SK-N-SH (cell line): Measurements from ENCODE around the gene EWSR1. TPM values are rescaled to one million over a fixed set of nuclear protein-coding genes. Genes with fewer than 3 reads are reported as not detected.

Source experiments
- CTCF ChIA-PET: fragments of 300-600, 350-600 bp; formaldehyde crosslinking; extraction: SDS; loops from one replicate; lab custom pipeline; 2021; lab: Yijun Ruan, JAX
- POLR2A ChIA-PET: fragments of 350-600 bp; sonication (Branson Sonifier 250); formaldehyde crosslinking; extraction: SDS; loops from one replicate; lab custom pipeline; 2020; ENCODE audit warnings: antibody characterized with exemption, inconsistent platforms; lab: Yijun Ruan, JAX
- DNase-seq: peaks from one replicate; pipeline ENCODE4 v3.0.0; 2012
- H2AFZ ChIP-seq: fragments of 200-600 bp; sonication (generic); 2 replicates; pipeline ENCODE4 v1.8.1; 2016; ENCODE audit warnings: antibody characterized with exemption, mild to moderate bottlenecking, low read depth
- H3F3A ChIP-seq: fragments of 200-600 bp; sonication (generic); replicated peaks from 2 replicates; pipeline ENCODE3; 2016; ENCODE audit warnings: antibody characterized with exemption, mild to moderate bottlenecking; ENCODE audit not compliant: insufficient read depth
- H3K27ac ChIP-seq, 2 experiments: fragments of 200-500 bp in 1 of 2; fragments of 200-600 bp in 1 of 2; sonication (Bioruptor generic) in 1 of 2; sonication (generic), shearing (Covaris generic) in 1 of 2; 2 replicates each; pipeline versions ENCODE4 v1.5.1 to v1.6.1; 2014 to 2016; ENCODE audit warnings: low read depth in 2 of 2, inconsistent platforms in 1 of 2, low read length in 1 of 2, mild to moderate bottlenecking in 1 of 2, mixed read lengths in 1 of 2
- H3K27me3 ChIP-seq: fragments of 200-600 bp; sonication (generic), shearing (Covaris generic); 2 replicates; pipeline ENCODE4 v1.6.1; 2016; ENCODE audit warnings: mixed run types; ENCODE audit not compliant: insufficient read depth
- H3K36me3 ChIP-seq, 2 experiments: fragments of 200-500 bp in 1 of 2; fragments of 200-600 bp in 1 of 2; sonication (Bioruptor generic) in 1 of 2; sonication (generic) in 1 of 2; replicated peaks in 1 of 2; 2 replicates each; pipeline versions ENCODE3 to v1.5.1; 2014 to 2016; ENCODE audit warnings: low read length in 1 of 2, mild to moderate bottlenecking in 1 of 2; ENCODE audit not compliant: insufficient read depth in 2 of 2, control insufficient read depth in 1 of 2
- H3K4me1 ChIP-seq, 2 experiments: fragments of 200-500 bp in 1 of 2; fragments of 200-600 bp in 1 of 2; sonication (Bioruptor generic) in 1 of 2; sonication (generic), shearing (Covaris generic) in 1 of 2; 2 replicates each; pipeline versions ENCODE4 v1.5.1 to v1.6.1; 2014 to 2016; ENCODE audit warnings: low read depth in 1 of 2, low read length in 1 of 2, mixed run types in 1 of 2; ENCODE audit not compliant: insufficient read depth in 2 of 2, control insufficient read depth in 1 of 2
- H3K4me2 ChIP-seq: fragments of 200-600 bp; sonication (generic), shearing (Covaris generic); 2 replicates; pipeline ENCODE4 v1.6.1; 2017; ENCODE audit warnings: mixed run types
- H3K4me3 ChIP-seq, 2 experiments: fragments of 200-500 bp in 1 of 2; fragments of 200-600 bp in 1 of 2; sonication (Bioruptor generic) in 1 of 2; sonication (generic), shearing (Covaris generic) in 1 of 2; 2 replicates each; pipeline versions ENCODE4 v1.5.1 to v1.8.1; 2014 to 2016; ENCODE audit warnings: low read depth in 2 of 2, inconsistent platforms in 1 of 2, low read length in 1 of 2, mild to moderate bottlenecking in 1 of 2, mixed read lengths in 1 of 2, moderate library complexity in 1 of 2
- H3K79me2 ChIP-seq: fragments of 200-600 bp; sonication (generic); 2 replicates; pipeline ENCODE4 v1.8.1; 2017; ENCODE audit warnings: mild to moderate bottlenecking; ENCODE audit not compliant: insufficient read depth
- H3K9ac ChIP-seq: fragments of 200-600 bp; sonication (generic); 2 replicates; pipeline ENCODE4 v1.6.1; 2017; ENCODE audit warnings: mixed run types
- H3K9me2 ChIP-seq: fragments of 200-600 bp; sonication (generic); 2 replicates; pipeline ENCODE4 v1.6.1; 2017; ENCODE audit warnings: mixed run types
- H3K9me3 ChIP-seq: fragments of 200-600 bp; sonication (generic); 2 replicates; pipeline ENCODE4 v1.6.1; 2017; ENCODE audit warnings: mixed run types, mild to moderate bottlenecking, moderate library complexity
- H4K20me1 ChIP-seq: fragments of 200-600 bp; sonication (generic); 2 replicates; pipeline ENCODE4 v1.6.1; 2017; ENCODE audit warnings: mild to moderate bottlenecking, mixed run types; ENCODE audit not compliant: insufficient read depth
- CHD2 ChIP-seq: fragments of 150-350 bp; IDR thresholded peaks from 2 replicates; pipeline ENCODE4 v1.6.1; 2018; ENCODE audit warnings: low read length; ENCODE audit not compliant: partially characterized antibody
- EP300 ChIP-seq, 2 experiments: IDR thresholded peaks; 2 replicates each; pipeline versions ENCODE4 v1.4.0 to v1.6.1; 2012; ENCODE audit warnings: borderline replicate concordance in 1 of 2, low read depth in 1 of 2, low read length in 1 of 2
- FOSL2 ChIP-seq: IDR thresholded peaks from 2 replicates; pipeline ENCODE4 v1.4.0; 2012; ENCODE audit warnings: low read depth, mild to moderate bottlenecking, moderate library complexity, borderline replicate concordance
- FOXM1 ChIP-seq: IDR thresholded peaks from 2 replicates; pipeline ENCODE4 v1.4.0; 2012; ENCODE audit warnings: low read depth, mild to moderate bottlenecking
- GATA2 ChIP-seq: sonication (generic); formaldehyde crosslinking; IDR thresholded peaks from 2 replicates; pipeline ENCODE4 v1.5.0; 2020; ENCODE audit warnings: mild to moderate bottlenecking, missing genetic modification reagents
- MXI1 ChIP-seq: IDR thresholded peaks from 2 replicates; pipeline ENCODE4 v1.6.1; 2012; ENCODE audit warnings: mild to moderate bottlenecking, low read depth, low read length, improper control_type of control experiment
- POLR2AphosphoS5 ChIP-seq: IDR thresholded peaks from 2 replicates; pipeline ENCODE4 v1.6.1; 2012; ENCODE audit warnings: low read depth, low read length
- RAD21 ChIP-seq: IDR thresholded peaks from 2 replicates; pipeline ENCODE4 v1.6.1; 2012; ENCODE audit warnings: mild to moderate bottlenecking, low read length
- RFX5 ChIP-seq: IDR thresholded peaks from 2 replicates; pipeline ENCODE4 v1.6.1; 2012; ENCODE audit warnings: mild to moderate bottlenecking, improper control_type of control experiment, low read length
- TAF1 ChIP-seq: IDR thresholded peaks from 2 replicates; pipeline ENCODE4 v1.6.1; 2012; ENCODE audit warnings: low read depth, mild to moderate bottlenecking, low read length, moderate library complexity, borderline replicate concordance
- TCF12 ChIP-seq: IDR thresholded peaks from 2 replicates; pipeline ENCODE4 v1.4.0; 2012
- WGBS: methylation state at CpG from one replicate; pipeline ENCODE4 v1.1.6; 2017; ENCODE audit warnings: low lambda C conversion rate; 5-methylcytosine and 5-hydroxymethylcytosine counted together
- polyA plus RNA-seq, 3 experiments: library from polyadenylated mRNA; depleted of rRNA; stranded (reverse); fragments of >200 nt; gene quantifications; 2 replicates each; pipeline ENCODE4 v1.2.3, GENCODE V29; 2012
- TF ChIP-seq, protein P1 (sequence below): IDR thresholded peaks from 2 replicates; pipeline ENCODE4 v1.4.0; 2012; ENCODE audit warnings: low read depth, borderline replicate concordance
- TF ChIP-seq, protein P2 (sequence below): fragments of 200-600 bp; sonication (generic); IDR thresholded peaks from 2 replicates; pipeline ENCODE4 v1.6.1; 2017; ENCODE audit warnings: antibody characterized with exemption, mild to moderate bottlenecking, moderate library complexity
- TF ChIP-seq, protein P3 (sequence below): IDR thresholded peaks from 2 replicates; pipeline ENCODE4 v1.4.0; 2012; ENCODE audit warnings: low read depth
- TF ChIP-seq, protein P4 (sequence below): fragments of 150-350 bp; IDR thresholded peaks from 2 replicates; pipeline ENCODE4 v1.6.1; 2017; ENCODE audit warnings: antibody characterized with exemption, low read length, low read depth, borderline replicate concordance

EWSR1 gene
- polyA plus RNA-seq, 1 of the 3 experiments (the other 2 are of a cell fraction) = 173 TPM

DNA sequence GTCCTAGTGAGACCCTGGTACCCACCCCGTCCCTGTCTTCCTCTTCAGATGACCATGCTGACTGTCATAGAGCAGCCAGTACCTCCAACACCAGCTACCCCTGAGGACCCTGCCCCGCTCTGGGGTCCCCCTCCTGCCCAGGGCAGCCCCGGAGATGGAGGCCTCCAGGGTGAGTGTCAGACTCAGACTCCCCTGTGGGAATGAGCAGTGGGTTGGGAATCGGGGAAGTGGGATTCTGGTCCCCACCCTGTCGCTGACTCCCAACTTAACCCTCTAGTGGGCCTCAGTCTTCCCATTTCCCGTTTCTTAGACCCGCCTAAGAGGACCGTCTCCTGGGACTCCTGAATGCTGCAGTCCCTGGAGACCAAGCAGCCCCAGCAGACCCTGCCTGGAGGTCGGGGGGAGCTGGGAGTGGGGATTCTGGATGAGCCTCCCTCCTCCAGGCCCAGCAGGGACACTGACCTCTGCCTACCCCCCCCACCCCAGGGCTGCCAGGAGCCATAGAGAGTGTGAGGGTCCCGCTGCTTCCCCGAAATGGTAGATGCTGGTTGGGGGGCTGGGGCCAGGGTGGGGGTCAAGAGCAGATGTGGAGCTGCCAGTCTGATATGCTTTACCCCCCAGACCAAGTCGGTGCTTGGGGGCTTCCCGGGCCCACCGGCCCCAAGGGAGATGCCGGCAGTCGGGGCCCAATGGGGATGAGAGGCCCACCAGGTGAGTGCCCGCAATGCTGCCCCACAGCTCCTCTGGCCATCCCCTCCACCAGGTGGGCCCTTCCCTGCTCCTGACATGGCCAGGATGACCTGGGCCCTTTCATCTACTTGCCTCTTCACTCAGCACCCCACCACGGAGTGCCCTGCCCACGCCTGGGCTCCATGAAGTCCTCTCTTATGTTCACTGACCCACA, 36.8 kb upstream of the EWSR1 start:
- H3K9me3 ChIP-seq = no peaks in the 10 kb centered on the region
- CTCF ChIA-PET = interaction anchor here (1.2 to 6.8 kb wide), 2 partner anchors 14 to 77 kb away, joined by 3 to 42 read pairs; no protein-coding TSS in a partner anchor
- H3K9me2 ChIP-seq = no peaks in the 10 kb centered on the region
- 78% methylated on average over 17 of the region's 19 CpGs for WGBS
- no peaks in the 10 kb centered on the region for H3F3A ChIP-seq
- H4K20me1 ChIP-seq = no peaks in the 10 kb centered on the region
- no peak overlapping the region for H3K4me3 ChIP-seq
- DNase-seq = peak; percentile 27
- no peaks in the 10 kb centered on the region for H3K4me1 ChIP-seq
- H3K4me2 ChIP-seq = no peak overlapping the region
- H3K9ac ChIP-seq = no peak overlapping the region
- TF ChIP-seq FOXM1 (no peak), MXI1 (no peak)
- TF ChIP-seq, protein P1, sequence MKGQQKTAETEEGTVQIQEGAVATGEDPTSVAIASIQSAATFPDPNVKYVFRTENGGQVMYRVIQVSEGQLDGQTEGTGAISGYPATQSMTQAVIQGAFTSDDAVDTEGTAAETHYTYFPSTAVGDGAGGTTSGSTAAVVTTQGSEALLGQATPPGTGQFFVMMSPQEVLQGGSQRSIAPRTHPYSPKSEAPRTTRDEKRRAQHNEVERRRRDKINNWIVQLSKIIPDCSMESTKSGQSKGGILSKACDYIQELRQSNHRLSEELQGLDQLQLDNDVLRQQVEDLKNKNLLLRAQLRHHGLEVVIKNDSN = no peak
- TF ChIP-seq, all 33 proteins: peak for 0
- Histone ChIP-seq H3K79me2 (no peaks in the 10 kb centered on the region), H3K27me3 (no peaks in the 10 kb centered on the region), H3K27ac (no peak overlapping the region), H2AFZ (no peak overlapping the region), H3K36me3 (no peaks in the 10 kb centered on the region)
- POLR2A ChIA-PET = no interaction called here

DNA sequence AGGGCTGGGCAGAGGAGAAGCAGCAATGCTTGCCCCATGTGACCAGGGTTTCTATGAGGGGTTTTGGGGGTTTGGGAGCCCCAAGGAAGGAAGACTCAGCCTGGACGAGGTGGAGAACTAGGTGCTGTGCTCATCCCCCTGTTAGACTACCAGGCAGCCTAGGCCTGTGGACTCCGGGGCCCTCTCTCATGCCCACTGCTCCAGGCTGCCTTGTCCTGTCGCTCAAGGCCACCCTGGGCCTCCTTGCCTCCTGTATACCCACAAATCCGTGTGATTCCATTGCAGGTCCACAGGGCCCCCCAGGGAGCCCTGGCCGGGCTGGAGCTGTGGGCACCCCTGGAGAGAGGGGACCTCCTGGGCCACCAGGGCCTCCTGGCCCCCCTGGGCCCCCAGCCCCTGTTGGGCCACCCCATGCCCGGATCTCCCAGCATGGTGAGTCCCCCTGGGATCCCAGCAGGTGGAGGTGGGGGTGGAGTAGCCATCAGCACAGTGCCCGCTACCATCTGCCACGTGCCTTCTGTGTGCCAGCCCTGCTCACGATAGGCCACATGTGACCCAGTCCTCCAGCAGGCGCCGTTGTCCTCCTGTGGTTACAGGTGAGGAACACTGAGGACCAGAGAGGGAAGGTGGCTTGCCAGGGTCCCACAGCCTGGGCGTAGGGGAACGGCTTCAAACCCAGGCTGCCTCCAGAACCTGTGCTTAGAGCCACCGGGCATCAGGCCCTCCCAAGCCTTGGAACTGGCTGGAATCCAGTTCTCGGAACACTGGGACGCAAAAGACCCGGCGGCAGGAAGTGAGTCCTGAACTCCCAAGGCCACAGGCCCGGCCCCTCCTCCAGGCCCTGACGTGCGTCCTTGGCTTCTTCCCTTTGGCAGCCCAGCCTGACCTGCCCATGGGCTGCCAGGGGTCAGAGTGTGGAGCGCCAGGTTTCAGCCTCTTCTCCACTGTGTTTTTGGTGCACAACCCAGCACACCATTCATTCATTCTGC, 35.8 kb upstream of the EWSR1 start:
- Histone ChIP-seq H4K20me1 (no peaks in the 10 kb centered on the region), H3K9ac (no peak overlapping the region), H3F3A (no peaks in the 10 kb centered on the region), H3K36me3 (no peaks in the 10 kb centered on the region), H3K9me3 (no peaks in the 10 kb centered on the region), H3K4me3 (no peak overlapping the region), H2AFZ (no peak overlapping the region), H3K27me3 (no peaks in the 10 kb centered on the region), H3K9me2 (no peaks in the 10 kb centered on the region), H3K4me1 (no peaks in the 10 kb centered on the region), H3K27ac (no peak overlapping the region), H3K79me2 (no peaks in the 10 kb centered on the region), H3K4me2 (no peak overlapping the region)
- CTCF ChIA-PET = interaction anchor here (1.0 to 6.8 kb wide), 3 partner anchors 13 to 78 kb away, joined by 3 to 42 read pairs (median 3); no protein-coding TSS in a partner anchor
- TF ChIP-seq MXI1 (no peak), RAD21 (no peak), TAF1 (no peak), EP300 (IDR thresholded peaks at IDR 0.05; ENCODE audit: borderline replicate concordance in 1 of 2, low read depth in 1 of 2, low read length in 1 of 2) (no peak), FOSL2 (no peak), POLR2AphosphoS5 (no peak), CHD2 (no peak), TCF12 (no peak), GATA2 (CRISPR knock-in tag) (no peak), RFX5 (no peak), FOXM1 (no peak)
- TF ChIP-seq, protein P2, sequence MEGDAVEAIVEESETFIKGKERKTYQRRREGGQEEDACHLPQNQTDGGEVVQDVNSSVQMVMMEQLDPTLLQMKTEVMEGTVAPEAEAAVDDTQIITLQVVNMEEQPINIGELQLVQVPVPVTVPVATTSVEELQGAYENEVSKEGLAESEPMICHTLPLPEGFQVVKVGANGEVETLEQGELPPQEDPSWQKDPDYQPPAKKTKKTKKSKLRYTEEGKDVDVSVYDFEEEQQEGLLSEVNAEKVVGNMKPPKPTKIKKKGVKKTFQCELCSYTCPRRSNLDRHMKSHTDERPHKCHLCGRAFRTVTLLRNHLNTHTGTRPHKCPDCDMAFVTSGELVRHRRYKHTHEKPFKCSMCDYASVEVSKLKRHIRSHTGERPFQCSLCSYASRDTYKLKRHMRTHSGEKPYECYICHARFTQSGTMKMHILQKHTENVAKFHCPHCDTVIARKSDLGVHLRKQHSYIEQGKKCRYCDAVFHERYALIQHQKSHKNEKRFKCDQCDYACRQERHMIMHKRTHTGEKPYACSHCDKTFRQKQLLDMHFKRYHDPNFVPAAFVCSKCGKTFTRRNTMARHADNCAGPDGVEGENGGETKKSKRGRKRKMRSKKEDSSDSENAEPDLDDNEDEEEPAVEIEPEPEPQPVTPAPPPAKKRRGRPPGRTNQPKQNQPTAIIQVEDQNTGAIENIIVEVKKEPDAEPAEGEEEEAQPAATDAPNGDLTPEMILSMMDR = no peak
- TF ChIP-seq, protein P1 = no peak
- TF ChIP-seq, protein P3, sequence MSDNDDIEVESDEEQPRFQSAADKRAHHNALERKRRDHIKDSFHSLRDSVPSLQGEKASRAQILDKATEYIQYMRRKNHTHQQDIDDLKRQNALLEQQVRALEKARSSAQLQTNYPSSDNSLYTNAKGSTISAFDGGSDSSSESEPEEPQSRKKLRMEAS = no peak
- TF ChIP-seq, protein P4, sequence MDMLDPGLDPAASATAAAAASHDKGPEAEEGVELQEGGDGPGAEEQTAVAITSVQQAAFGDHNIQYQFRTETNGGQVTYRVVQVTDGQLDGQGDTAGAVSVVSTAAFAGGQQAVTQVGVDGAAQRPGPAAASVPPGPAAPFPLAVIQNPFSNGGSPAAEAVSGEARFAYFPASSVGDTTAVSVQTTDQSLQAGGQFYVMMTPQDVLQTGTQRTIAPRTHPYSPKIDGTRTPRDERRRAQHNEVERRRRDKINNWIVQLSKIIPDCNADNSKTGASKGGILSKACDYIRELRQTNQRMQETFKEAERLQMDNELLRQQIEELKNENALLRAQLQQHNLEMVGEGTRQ = no peak
- WGBS = 63% methylated on average over 6 of the region's 22 CpGs
- DNase-seq = peak; percentile 20
- POLR2A ChIA-PET = no interaction called here
